ENCODE data around the gene RAB27B.
"Not testable (repeated sequence)": the region's sequence is repeated elsewhere in the genome, so short reads cannot be mapped to it uniquely, and the experiment has no call there.

Gene RAB27B, protein sequence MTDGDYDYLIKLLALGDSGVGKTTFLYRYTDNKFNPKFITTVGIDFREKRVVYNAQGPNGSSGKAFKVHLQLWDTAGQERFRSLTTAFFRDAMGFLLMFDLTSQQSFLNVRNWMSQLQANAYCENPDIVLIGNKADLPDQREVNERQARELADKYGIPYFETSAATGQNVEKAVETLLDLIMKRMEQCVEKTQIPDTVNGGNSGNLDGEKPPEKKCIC

GRCh38 chr18:54828281-54828881 lies at the start of gene RAB27B:
Gene RAB27B (plus strand): TSS chr18:54828477. CDS start chr18:54877586, 49,109 bp downstream.
- no peak for FAIRE-seq

- FAIRE-seq: no peak
These were observed 47.9 kb upstream of the RAB27B start for GRCh38 chr18:54780285-54780861.

GRCh38 chr18:54780970-54781369 lies 47.3 kb upstream of the RAB27B start:
- FAIRE-seq: no peak

DNA sequence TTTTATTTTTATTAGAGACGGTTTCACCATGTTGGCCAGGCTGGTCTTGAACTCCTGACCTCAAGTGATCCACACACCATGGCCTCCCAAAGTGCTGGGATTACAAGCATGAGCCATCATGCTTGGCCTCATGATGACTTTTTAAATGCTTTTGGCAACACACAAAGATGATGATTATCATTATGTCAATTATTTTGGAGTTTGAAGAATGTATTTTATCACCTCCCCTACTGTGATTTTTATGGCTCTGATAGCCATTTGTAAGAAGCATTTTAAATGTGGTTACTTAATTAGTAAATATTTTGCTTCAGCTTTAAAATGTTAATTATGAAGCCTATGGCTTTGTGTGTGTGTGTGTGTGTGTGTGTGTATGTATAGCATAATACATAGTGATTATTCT lies 45.1 kb upstream of the RAB27B start:
- FAIRE-seq: no peak

DNA sequence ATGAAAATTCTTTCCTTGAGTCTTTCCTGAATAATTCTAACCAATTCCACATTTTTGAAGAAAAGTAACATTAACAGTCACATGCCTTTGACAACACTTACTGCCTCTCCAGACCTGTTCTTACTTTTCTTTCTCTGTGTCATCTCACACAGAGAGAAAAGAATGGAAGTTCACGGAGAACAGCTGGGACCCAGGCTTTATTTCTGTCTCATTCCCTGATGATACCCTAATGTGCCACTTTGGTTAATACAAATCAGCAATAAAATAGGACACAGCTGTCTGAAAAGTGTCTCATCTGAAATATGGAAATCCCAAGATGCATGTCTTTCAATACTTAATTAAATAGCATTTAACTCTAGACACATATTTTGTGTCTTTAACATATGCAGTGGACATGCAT lies 42.1 kb upstream of the RAB27B start:
- no peak for FAIRE-seq

DNA sequence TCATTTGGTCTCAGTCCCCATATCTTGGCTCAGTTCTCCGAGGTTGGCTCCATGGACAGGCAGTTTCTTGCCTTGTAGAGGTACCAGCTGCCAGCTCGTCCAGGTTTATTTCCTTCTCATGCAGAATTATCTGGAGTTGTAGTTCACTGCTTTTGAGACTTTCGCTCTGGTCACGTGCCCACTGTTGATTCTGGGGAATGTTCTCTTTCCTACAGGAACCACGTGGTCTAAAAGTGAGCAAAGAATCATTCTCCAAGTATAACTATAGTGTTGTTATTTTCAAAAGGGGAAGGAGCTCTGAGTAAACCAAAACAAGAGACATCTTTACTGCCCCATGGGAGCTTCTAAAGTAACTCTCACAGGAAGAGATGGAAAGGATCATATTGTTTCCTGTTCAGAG lies 41.2 kb upstream of the RAB27B start:
- FAIRE-seq: no peak

- FAIRE-seq: no peak
These were observed 40.7 kb upstream of the RAB27B start for GRCh38 chr18:54787616-54788015.

DNA sequence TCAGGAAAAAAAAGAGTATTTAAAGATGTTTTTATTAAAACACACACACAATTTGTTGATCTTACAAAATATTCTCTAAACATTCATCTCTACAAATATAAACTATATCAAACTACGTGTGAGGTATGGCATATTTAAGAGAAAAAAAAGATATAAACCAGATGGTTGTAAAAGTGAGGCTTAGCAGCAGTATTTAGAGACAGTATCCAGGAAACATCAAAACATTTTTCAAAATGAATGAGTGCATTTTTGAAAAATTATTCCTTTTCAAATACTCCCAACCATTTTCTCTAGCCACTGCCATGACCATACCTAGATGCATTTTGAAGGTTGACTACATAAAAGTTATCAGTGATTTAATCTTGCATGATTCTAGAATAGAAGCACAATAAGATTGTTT lies 38.2 kb upstream of the RAB27B start:
- FAIRE-seq: no peak

DNA sequence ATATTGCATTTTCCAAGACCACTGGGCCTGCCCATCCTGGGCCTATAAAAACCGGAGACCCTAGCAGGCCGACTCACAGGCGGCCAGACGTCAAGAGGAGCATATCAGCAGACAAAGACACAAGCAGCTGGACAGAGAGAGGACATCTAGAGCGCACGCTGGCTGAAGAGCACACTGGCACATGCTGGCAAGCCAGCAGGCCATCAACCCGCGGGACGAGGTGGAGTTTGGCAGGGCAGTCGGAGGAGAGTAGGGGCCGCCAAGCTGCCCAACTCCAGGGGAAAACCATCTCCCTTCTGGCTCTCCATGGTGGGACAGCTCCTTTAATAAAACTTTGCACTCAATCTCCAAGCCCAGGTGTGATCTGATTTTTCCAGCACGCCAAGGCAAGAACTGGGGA lies 36.6 kb upstream of the RAB27B start:
- no peak for FAIRE-seq

GRCh38 chr18:54792079-54792478 lies 36.2 kb upstream of the RAB27B start:
- FAIRE-seq: no peak

GRCh38 chr18:54794823-54795222 lies 33.5 kb upstream of the RAB27B start:
- FAIRE-seq: no peak

- FAIRE-seq: no peak
These were observed 30.1 kb upstream of the RAB27B start for GRCh38 chr18:54798186-54798585.

- FAIRE-seq: no peak
These were observed 26.9 kb upstream of the RAB27B start for GRCh38 chr18:54801374-54801773.

DNA sequence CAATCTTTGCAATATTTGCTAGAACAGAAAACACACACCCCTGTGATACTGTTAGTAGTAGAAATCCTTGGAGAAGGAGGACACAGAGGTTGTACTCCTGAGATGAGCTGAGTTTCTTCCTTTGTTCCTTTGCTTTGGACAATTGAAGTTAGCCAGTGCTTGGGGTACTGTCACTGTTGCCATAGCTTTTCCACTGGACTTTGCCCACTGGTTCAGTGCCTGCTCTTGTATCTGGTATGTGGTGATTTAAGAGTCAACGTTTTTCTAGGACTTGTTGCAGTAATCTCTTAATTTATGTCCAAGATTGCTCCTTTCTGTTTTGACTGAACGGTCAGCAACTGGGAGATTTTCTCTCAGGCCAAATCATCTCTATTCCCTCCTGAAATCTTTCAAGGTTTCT lies 26.1 kb upstream of the RAB27B start:
- FAIRE-seq: no peak

DNA sequence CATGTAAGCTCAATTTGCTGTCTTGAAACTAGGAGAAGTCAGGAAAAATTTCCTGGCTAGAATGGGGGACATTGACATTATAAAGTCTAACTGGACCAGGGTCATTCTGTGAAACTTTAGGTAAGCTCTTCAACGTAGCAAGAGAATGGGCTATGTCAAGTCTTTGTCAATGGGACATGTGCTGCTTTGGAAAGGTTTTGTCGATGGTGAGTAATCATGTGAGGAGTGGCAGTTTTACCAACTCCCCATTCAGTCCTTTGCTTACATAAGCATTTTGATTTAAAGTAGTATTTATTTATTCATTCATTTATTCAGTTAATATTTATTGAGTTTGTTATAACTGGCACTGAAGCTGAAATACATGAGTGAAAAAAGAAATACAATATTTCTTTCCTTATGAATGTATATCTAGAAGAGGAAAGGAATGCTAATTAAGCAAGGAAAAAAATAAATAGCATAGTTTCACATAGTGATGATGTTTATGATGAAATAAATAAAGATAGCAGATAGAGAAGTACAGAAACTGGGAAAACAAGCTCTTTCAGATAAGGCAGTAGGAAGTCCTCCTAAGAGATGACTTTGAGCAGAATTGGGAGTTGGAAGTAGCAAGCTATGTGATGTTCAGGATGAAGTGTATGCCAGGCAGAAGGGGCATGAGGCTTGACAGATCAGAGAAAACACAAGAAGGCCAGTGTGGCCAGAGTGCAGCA lies 25.4 kb upstream of the RAB27B start:
- FAIRE-seq: no peak

DNA sequence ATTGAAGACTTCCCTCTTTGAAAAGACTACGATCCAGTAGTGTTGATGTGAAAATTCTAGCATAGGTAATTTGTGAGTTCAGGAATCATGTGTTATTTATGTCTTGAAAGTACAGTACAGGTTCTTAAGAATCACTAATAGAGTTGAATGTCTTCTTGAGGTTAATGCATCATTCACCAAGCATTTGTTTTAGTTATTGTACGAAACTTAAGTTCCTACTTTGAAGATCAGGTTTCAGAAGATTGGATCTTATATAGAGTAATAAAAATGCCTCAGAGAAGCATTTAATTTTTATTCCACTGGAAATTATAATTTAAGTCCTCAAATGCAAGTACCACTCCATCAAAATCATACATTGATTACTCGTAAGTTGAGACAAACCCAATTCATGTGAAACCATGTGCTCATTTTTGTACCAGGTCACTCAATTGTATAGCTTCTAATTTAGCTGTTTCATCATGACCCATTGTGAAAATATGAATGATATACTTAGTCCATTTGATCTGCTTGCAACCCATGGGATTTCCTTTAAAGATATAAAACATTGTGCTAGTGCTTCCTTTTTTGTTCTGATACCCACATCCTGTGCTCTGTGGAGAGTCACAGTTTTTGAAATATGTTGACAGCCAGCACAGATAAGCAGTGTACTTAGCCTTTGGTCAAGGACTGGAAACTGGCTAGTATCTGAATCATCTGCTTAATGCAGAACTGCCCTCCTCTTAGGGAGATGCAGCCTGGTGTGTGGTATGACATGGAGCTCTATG lies 22.5 kb upstream of the RAB27B start:
- no peak for FAIRE-seq

- FAIRE-seq: peak; percentile 75
These were observed 21.8 kb upstream of the RAB27B start for GRCh38 chr18:54806526-54806925.

DNA sequence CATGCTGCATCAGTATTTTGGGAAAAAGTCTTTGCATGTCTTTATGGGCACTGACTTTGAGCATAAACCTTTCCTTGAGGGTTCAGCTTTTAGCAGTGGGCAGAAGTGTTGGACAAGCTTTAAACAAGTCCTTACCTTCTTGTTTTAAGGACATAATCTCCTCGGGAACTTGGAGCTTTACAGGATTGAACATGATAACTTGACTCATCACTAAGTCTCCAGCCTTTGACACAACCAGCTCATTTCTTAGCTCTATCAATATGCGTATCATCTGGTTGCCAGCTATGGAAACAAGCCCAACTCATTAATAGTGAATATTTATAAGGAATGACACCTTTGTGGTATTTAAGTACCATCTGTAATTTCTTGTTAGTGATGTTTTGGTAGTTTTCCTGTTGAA lies 21.0 kb upstream of the RAB27B start:
- no peak for FAIRE-seq

DNA sequence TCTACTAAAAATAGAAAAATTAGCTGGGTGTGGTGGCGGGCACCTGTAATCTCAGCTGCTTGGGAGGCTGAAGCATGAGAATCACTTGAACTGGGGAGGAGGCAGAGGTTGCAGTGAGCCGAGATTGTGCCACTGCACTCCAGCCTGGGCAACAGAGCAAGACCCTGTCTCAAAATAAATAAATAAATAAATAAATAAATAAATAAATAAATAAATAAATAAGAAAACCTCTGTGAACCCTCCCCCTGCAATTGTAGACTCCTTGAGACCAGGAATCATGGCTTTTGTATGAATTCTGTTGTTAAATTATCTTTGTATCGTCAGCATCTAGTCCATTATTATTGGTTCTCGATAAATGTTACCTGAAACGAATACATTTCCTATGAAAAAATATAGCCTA lies 17.6 kb upstream of the RAB27B start:
- FAIRE-seq: not testable (repeated sequence)

DNA sequence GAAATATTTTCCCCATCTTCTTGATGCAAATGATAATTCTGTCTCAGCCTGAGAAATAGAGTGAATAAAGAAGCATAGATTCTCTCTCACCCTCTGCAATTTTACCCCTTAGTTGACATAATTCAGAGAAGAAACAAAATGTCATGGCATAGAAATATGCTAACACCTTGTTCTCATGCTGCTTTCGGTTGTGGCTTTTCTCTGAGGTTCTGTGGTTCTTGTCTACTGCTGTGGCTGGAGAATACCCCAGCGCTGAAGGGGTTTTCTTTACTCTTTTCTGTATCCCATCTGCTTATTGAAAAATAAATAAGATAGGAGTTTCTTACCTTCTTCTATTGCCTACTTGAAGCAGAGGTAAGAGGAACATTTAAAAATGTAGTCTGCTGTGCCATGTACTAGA lies 15.4 kb upstream of the RAB27B start:
- FAIRE-seq: no peak

GRCh38 chr18:54813305-54813704 lies 15.0 kb upstream of the RAB27B start:
- FAIRE-seq: no peak

GRCh38 chr18:54813977-54814565 lies 14.2 kb upstream of the RAB27B start:
- no peak for FAIRE-seq

DNA sequence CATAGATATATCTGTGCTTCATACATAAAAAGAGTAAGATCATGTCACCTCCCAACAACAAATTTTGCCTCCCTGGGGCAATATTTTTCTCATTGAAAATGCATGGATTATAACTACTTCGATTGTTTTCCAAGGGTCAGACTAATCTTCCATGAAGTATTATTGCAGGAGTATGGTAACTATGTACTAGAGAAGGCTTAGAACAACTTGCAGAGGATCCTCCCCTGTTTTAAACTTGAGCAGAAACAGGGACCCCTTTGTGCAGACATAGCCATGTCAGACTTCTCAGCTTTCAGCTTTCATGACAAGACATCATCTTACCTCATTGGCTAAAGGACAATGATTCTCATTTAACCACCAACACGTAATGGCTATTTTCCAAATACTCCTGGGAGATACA lies 13.2 kb upstream of the RAB27B start:
- FAIRE-seq: no peak
